HCEC 1CT (cell line): ENCODE results near the gene XYLT1.
"Not testable (repeated sequence)": the region's sequence is repeated elsewhere in the genome, so short reads cannot be mapped to it uniquely, and the experiment has no call there.

Source experiments
- DNase-seq: peaks from one replicate; pipeline ENCODE4 v3.0.0-alpha.2; 2017

Gene XYLT1

DNA sequence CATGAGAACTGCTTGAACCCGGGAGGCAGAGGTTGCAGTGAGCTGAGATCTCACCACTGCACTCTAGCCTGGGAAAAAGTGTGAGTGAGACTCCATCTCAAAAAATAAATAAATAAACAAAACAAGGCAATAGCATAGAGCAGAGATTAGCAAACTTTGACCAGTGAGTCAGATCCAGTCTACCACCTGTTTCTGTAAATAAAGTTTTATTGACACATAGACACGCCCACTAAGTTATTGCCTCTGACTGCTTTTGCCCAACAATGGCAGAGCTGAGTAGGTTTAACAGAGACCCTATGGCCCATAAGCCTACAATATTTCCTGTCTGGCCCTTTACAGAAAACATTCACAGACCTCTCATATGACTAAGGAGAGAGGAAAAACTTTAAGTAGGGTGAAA is 44.3 kb downstream of the XYLT1 start:
- no peak for DNase-seq

- no peak for DNase-seq
Measured at GRCh38 chr16:17424771-17425170, 46.0 kb downstream of the XYLT1 start.

DNA sequence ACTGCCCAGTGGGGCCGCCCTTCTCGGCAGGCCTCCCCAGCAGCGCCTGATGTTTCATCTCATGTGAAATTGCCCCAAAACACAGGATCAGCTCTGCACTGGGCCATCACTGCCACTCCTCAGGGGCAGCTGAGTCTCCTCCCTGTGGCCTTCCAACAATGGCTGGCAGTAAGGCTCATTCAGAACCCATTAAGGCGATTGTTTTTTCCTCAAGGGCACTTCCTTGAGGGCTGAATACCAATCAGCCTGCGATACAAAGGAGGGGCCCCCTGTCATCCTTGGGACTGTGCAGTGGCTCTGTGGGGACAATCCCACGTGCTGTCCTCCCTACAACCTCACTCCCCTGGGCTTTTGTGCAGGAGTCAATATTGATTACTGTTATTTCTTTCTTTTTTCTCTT is 47.5 kb downstream of the XYLT1 start:
- DNase-seq, result no peak

- DNase-seq, result no peak
Measured at GRCh38 chr16:17420816-17421215, 49.9 kb downstream of the XYLT1 start.

- DNase-seq, result no peak
Measured at GRCh38 chr16:17419266-17419665, 51.5 kb downstream of the XYLT1 start.

DNA sequence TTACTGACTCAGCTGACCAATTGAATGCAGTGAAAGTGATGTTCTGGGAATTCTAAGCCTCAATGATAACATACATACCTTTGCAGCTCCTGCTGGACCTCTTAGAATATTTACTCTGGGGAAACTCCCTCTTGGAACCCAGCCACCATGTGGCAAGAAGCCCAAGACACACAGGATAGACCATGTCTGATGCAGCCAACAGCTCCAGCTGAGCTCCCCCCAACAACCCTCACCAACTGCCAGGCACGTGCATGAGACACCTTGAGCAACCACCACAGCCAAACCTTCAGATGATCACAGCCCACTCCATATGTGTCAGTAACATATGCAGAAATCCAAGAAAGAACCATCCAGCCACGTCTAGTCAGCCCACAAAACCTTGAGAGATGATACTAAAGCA is 53.0 kb downstream of the XYLT1 start:
- no peak for DNase-seq

DNA sequence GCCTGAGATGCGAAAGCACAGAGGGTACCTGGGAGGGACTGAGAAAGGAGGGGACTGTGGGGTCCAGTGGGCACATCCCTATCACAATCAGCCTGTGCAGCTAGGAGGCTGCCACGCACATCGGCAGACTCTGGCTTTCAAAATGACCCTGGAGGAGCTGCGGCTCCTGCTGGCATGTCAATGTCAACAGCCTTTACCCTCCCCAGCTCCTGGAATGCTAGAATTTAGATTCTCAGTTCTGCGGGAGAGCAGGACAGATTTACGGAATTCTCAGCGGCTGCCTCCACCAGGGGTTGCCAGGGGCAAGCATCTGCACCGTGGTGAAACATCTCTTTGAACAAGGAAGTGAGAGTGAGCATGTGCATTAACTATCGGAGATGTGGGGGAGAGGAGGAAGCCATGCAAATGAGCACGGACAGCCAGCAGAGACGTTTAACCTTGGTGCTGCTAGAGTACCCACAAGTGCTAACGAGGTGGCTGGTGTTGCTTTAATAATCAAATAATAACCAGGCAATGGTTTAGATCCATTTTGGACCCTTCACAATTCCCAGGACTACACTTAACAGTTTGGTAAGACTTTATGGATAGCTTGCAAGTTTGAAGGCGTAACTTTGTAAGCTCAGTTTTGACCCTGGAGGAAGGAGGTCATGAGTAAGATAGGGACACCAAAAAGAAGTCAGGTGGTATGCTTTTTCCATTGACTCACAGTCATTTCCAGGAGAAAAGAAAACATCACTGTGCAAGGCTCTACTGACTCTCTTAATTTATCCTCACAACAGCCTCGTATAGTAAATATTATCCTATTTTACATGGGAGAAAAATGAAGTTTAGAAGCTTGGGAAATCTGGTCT is 54.1 kb downstream of the XYLT1 start:
- no peak for DNase-seq

- no peak for DNase-seq
Measured at GRCh38 chr16:17414916-17415315, 55.8 kb downstream of the XYLT1 start.

- no peak for DNase-seq
Measured at GRCh38 chr16:17414421-17414820, 56.3 kb downstream of the XYLT1 start.

DNA sequence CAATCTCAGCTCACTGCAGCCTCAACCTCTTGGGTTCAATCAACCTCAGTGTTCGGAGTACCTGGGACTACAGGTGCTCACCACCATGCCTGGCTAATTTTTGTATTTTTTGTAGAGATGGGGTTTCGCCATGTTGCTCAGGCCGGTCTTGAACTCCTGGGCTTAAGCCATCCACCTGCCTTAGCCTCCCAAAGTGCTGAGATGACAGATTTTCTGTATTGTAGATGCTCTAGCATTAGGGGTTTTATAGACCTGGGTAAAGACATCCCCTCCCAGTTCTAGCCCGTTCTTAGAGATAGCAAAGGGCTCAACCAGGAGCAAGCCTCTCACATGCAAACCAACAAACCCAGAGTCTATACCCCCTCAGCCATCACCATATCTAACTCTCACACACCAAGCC is 57.3 kb downstream of the XYLT1 start:
- no peak for DNase-seq

DNA sequence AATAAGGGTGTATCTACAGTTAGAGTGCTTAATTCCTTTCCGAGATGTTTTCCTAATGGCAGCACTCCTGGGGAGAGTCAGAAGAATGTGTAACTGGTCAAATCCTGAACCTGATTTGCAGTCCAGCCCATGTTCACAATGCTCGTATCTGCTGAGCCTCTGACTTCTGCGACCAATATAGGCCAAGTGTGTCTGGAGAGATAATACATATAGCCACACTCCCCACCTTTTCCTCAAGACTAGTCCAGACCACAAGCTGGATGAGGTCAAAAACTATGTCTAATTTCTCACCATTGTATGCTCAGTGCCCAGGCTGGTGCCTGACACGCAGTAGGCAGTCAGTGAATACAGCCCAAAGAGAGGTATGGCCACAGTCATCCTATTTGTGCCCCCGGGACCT is 58.0 kb downstream of the XYLT1 start:
- no peak for DNase-seq

- no peak for DNase-seq
Measured at GRCh38 chr16:17412221-17412620, 58.5 kb downstream of the XYLT1 start.

GRCh38 chr16:17411263-17411662 is 59.5 kb downstream of the XYLT1 start:
- no peak for DNase-seq

- DNase-seq, result not testable (repeated sequence)
Measured at GRCh38 chr16:17410316-17410715, 60.4 kb downstream of the XYLT1 start.

DNA sequence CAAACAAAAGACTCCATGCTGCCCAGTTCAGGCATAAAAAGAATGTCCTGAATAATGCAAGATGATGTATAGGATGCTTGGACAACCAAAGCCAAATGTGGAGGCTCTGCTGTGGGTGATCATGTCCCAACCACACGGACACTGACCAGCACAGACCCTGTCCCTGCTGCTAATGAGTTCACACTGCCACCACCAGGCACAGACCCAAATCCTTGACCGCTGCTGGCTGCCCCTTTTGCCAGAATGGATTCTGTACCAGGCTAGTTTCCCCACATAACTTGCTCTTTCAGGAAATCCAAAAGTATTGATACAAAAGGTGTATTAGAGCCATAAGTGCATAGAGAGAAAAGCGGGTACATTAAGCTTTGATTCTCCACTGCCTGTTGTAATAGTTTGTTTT is 60.9 kb downstream of the XYLT1 start:
- no peak for DNase-seq

DNA sequence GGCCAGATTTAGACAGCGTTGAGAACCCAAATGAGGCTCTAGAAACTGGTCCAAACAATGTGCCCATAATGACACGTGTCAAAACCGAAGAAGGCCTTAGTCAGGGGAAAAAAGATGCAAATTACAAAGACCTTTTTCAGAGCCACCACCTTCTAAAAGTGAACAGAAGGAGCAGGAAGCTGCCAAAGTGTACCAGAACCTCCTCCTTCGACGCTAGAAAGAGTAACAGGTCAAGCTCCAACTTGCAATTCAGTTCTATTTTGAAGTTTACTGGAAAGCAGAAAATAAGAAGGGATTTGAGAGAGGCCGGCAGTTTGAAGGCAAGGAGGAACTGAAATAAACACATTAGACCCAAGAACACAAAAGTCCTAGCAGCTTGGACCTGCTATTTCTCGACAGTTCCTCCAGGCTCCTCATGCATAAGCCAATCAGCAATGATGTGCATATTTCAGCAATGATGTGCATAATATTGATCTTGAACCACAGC is 61.8 kb downstream of the XYLT1 start:
- DNase-seq, result no peak

- DNase-seq, result no peak
Measured at GRCh38 chr16:17408296-17408695, 62.5 kb downstream of the XYLT1 start.

DNA sequence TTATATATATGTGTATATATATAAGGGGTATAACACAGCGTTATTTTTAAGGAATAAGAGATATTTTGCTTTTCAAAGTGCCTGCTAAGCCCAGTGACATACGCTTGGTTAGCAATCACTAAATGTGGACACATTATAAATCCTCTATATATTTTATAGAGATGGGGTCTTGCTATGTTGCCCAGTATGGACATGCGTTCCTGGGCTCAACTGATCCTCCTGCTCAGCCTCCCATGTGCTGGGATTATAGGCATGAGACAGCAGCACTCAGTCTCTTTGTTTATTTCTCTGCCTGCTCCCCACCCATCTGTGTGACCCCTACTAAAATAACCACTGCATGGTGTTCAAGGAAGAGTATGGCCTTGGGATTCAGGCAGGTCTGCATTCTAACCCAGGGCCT is 63.4 kb downstream of the XYLT1 start:
- DNase-seq, result no peak

- DNase-seq, result peak; percentile 17
Measured at GRCh38 chr16:17404941-17405689, 65.6 kb downstream of the XYLT1 start.

DNA sequence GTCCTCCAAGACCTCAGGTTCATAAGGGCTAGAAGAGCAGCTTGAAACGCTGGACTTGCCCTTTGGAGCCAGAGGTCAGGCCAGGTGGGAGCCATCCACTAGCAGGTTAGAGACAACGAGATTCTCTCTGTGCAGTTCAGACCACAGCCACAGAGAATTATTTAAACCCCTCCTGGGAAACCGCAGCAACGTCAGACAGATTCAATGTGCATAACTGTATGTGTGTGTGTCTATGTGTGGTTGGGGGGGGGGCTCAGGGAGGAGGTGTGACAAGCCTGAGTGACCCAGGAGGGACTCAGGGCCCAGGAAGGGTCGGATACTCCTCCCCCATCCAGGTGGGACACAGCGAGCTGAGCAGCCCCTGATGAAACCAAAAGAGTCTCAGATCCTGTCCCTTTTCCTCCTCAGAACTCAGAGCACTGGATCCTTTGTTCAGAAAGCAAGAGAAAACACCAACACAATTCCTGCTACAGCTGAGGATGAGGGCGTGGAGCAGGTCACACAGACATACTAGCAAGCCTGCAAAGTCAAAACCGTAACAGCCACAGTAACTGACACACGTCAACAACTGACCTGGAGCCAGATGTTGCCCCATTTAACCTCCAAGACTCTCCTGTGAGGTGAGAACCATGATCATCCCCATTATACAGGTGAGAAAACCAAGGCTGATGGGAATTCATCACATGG is 66.8 kb downstream of the XYLT1 start:
- DNase-seq, result no peak

DNA sequence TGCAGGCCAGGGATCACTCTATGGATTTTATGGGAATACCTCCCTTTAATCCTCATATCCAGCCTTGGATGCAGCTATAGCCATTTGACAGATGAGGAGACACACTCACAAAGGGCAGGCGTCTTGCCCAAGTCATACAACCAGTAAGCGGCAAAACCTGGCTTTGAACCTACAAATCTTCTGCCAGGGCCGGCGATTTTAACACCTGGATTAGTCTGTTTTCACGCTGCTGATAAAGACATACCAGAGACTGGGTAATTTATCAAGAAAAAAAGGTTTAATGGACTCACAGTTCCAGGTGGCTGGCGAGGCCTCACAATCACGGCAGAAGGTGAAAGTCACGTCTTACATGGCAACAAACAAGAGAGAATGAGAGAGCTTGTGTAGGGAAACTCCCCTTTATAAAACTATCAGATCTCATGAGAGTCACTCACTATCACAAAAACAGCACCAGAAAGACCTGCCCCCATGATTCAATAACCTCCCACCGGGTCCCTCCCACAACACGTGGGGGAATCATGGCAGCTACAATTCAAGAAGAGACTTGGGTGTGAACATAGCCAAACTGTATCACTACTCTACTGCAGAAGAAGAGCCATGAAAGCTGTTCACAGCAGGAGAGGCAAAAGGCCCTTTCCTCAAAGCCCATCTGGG is 67.5 kb downstream of the XYLT1 start:
- DNase-seq, result no peak

DNA sequence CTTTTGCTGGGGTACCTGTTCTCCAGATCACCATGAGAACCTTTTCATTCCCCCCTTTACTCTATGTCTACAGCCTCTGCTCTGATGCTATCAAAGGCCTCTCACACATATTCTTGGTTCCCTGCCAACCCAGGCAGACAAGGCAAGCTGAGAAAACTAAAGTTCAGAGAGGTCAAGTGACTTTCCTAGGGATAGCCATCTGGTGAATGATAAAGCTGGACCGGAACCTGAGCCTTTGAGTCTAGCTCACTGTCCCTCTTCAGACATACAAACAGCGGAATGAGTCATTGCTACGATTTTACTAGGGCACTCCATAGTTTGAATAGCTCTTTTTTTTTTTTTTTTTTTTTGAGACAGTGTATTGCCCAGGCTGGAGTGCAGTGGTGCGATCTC is 73.3 kb downstream of the XYLT1 start:
- peak; percentile 65 for DNase-seq
